GM21390 (cell line): ENCODE data around the gene TIPIN.
"Not testable (repeated sequence)": the region's sequence is repeated elsewhere in the genome, so short reads cannot be mapped to it uniquely, and the experiment has no call there.

ENCODE experiments used
- ATAC-seq: cut with Tn5 transposase; IDR thresholded peaks from one replicate; pipeline ENCODE4 v1.9.1; 2021; ENCODE audit not compliant: unreplicated experiment

The TIPIN gene

GRCh38 chr15:66356359-66357236 is at the start of gene TIPIN:
Gene TIPIN, minus strand, starts transcription at chr15:66356685. Its CDS starts 3,738 bp downstream, at chr15:66352947.
- peak; percentile 84 for ATAC-seq

- no peak for ATAC-seq
These were observed 49.1 kb upstream of the TIPIN start for GRCh38 chr15:66405615-66406014.

GRCh38 chr15:66405007-66405406 is 48.5 kb upstream of the TIPIN start:
- no peak for ATAC-seq

- ATAC-seq, result no peak
These were observed 48.0 kb upstream of the TIPIN start for GRCh38 chr15:66404532-66404931.

- no peak for ATAC-seq
These were observed 47.6 kb upstream of the TIPIN start for GRCh38 chr15:66404122-66404521.

GRCh38 chr15:66403323-66403722 is 46.8 kb upstream of the TIPIN start:
- ATAC-seq, result no peak

- ATAC-seq, result no peak
These were observed 46.3 kb upstream of the TIPIN start for GRCh38 chr15:66402761-66403284.

GRCh38 chr15:66401130-66402021 is 44.9 kb upstream of the TIPIN start:
- ATAC-seq, result no peak

GRCh38 chr15:66400351-66400774 is 43.9 kb upstream of the TIPIN start:
- no peak for ATAC-seq

- ATAC-seq, result no peak
These were observed 42.8 kb upstream of the TIPIN start for GRCh38 chr15:66399276-66399675.

- no peak for ATAC-seq
These were observed 38.4 kb upstream of the TIPIN start for GRCh38 chr15:66394915-66395314.

GRCh38 chr15:66394472-66394871 is 38.0 kb upstream of the TIPIN start:
- ATAC-seq, result no peak

- ATAC-seq, result not testable (repeated sequence)
These were observed 36.6 kb upstream of the TIPIN start for GRCh38 chr15:66393037-66393436.

- ATAC-seq, result no peak
These were observed 34.2 kb upstream of the TIPIN start for GRCh38 chr15:66390678-66391077.

GRCh38 chr15:66389859-66390381 is 33.4 kb upstream of the TIPIN start:
- no peak for ATAC-seq

GRCh38 chr15:66389098-66389858 is 32.8 kb upstream of the TIPIN start:
- ATAC-seq, result no peak

- no peak for ATAC-seq
These were observed 32.1 kb upstream of the TIPIN start for GRCh38 chr15:66388576-66388975.

- ATAC-seq, result no peak
These were observed 31.5 kb upstream of the TIPIN start for GRCh38 chr15:66388043-66388363.

- peak; percentile 13 for ATAC-seq
These were observed 30.9 kb upstream of the TIPIN start for GRCh38 chr15:66387163-66388042.
